GM18861 (cell line): Measurements from ENCODE around the gene NPIPA1.
"Not testable (repeated sequence)": the region's sequence is repeated elsewhere in the genome, so short reads cannot be mapped to it uniquely, and the experiment has no call there.

Experiments
- ATAC-seq: cut with Tn5 transposase; IDR thresholded peaks from one replicate; pipeline ENCODE4 v1.9.1; 2021; ENCODE audit not compliant: unreplicated experiment

Gene NPIPA1

DNA sequence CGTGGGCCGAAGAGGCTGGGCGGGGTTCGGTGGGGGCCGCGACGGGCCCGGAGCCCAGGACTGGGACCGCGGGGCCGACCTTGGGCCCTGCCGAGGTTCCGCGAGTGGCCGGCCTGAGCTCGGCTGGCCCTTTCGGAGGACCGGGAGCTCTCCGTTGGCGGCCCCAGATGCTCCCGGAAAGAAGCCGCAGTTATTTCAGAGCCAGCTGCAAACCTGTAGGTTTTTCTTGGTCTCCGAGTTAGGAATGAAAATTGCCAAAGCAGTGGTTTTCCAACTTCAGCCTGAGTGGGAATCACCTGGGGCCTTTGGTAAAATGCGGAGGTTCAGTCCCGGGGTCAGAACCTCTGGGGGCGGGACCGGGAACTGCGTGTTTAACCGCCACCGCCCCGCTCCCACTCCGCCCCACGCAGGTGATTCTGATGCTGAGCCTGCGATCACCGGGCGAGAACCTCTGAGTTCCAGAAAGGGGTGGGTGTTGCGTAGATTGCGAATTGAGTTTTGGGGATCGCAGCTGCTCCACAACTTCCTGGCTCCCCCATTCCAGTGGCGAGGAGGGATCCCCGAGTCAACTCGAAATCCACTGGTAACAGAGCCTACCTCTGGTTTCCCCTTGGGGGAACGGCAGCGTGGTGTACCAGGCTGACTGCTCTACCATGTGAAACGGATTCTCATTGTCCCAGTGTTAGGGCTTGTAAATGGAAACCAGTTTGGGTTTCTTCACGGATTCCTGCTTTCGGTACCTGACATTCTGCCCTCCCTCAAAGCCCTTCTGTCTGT, 38.4 kb downstream of the NPIPA1 start:
- not testable (repeated sequence) for ATAC-seq

DNA sequence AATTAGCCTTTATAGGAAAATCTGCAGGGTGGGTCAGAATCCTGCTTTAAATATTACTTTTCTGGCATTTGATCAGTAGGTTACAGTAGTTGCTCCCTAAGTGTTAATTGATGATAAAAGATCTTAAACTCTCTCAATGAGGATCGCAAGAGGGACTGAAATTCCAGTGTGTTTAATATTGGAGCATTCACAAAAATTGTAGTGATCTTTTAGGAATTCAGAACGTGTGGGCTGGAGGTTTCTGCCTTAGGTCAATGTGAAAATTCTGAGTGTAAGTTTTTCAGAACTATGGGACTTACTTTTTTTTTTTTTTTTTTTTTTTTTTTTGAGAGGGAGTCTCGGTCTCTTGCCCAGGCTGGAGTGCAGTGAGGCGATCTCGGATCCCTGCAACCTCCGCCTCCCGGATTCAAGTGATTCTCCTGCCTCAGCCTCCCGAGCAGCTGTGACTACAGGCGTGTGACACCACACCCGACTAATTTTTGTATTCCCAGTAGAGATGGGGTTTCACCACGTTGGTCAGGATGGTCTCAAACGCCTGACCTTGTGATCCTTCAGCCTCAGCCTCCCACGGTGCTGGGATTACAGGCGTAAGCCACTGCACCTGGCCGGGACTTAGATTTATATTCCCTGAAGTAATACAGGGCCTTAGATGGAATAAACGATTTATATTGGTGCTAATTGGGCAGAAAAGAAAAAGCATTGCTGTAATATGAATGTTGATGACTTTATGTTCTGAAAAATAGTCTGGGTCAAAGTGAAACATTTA, 39.9 kb downstream of the NPIPA1 start:
- ATAC-seq = not testable (repeated sequence)

DNA sequence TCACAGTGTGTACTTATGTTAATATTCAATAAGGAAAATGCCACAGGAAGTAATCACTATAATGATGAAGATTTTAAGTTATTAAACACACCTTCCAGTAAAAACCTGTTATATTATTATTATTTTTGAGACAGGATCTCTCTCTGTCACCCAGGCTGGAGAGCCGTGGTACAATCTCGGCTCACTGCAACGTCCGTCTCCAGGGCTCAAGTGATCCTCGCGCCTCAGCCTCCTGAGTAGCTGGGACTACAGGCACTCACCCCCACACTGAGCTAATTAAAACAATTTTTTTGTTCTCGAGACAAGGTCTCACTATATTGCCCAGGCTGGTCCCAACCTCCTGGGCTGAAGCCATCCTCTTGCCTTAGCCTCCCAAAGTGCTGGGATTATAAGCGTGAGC, 41.0 kb downstream of the NPIPA1 start:
- ATAC-seq = not testable (repeated sequence)

DNA sequence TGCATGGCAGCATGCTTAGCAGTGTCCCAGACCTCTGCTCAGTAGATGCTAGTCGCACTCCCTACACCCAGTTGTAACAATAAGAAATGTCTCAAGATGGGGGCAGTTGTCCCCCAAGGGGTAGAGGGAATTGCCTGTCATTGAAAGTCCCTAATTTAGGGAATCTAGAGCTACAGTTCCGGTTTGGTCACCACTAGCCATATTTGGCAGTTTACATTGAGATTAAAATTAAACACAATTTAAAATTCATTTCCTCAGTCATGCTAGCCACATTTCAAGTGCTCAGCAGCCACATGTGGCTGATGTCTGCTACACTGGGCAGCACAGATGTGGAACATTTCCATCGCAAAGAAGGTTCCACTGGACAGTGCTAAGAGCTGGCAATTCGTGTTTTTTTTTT, 41.7 kb downstream of the NPIPA1 start:
- not testable (repeated sequence) for ATAC-seq

DNA sequence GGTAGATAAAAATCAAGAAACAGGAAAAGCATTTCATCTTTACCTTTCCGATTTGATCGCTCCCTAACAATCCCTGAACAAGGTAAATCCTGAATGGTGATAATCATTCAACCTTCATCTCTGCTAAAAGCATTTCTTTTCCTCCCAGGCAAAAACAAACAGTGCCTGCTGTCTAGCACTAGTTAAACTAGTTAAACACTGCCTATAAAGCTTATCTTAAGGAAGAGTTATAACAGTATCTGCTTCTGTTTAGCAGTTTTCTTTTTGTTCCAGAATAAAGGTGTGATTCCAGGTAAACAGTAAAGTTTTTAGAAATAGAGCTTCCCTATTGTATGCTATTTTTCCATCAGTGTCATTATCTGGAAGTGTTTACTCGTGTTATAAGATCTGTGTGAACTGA, 44.0 kb downstream of the NPIPA1 start:
- ATAC-seq = not testable (repeated sequence)

DNA sequence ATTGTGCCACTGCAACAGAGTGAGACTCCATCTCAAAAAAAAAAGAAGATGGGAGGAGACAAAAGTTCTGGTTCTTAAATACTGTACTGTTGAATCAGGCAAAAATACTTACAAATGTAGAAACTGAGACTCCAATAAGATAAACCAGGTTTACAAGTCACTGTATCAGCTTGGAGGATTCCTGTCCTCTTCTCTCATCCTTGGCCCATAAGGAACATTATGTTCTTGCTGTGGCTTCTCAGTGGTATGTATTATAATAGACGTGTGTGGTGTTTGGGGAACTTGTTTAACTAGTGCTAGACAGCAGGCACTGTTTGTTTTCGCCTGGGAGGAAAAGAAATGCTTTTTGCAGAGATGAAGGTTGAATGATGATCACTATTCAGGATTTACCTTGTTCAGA, 45.3 kb downstream of the NPIPA1 start:
- ATAC-seq = not testable (repeated sequence)

DNA sequence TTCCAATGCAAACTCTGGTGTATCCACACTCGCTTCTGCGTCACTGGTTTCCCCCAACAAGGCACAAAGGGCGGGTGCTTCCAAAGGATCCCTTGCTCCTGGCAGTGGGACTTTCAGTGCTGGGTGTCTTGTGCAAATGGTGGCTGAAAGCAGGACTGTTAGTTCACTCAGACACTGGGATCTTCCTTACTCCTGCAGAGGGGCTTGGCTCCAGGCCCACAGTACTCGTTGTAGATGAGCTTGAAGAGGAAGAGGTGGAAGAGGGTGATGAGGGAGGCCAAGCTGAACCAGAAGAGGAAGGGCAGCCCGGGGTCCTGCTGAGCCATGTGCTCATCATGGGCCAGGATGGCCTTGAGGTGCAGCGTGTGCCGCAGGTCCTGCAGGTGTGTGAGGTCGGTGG, 50.8 kb downstream of the NPIPA1 start:
- ATAC-seq = not testable (repeated sequence)

DNA sequence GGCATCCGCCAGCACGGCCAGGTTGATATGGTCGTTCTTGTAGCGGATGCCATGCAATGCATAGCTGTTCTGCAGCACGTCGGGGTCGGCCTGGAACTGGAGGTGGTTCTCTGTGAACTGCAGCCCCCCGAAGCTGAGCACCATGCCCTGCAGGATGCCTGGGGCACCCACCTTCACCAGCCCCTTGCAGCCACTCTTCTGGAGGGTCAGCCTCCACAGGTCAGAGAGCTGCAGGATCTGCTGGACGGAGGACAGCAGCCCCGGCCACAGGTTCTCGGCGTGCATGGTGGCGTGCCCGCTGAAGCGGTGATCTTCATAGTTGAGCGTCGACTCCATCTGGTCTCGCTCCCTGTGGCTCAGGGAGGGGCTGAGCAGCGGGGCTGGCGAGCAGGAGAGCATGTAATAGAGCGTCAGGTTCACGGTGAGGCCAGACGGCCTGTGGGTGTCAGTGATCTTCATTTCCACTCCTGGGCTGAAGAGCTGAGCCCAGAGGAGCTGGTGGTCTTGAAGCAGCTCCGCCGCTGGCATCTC, 51.5 kb downstream of the NPIPA1 start:
- ATAC-seq = not testable (repeated sequence)

DNA sequence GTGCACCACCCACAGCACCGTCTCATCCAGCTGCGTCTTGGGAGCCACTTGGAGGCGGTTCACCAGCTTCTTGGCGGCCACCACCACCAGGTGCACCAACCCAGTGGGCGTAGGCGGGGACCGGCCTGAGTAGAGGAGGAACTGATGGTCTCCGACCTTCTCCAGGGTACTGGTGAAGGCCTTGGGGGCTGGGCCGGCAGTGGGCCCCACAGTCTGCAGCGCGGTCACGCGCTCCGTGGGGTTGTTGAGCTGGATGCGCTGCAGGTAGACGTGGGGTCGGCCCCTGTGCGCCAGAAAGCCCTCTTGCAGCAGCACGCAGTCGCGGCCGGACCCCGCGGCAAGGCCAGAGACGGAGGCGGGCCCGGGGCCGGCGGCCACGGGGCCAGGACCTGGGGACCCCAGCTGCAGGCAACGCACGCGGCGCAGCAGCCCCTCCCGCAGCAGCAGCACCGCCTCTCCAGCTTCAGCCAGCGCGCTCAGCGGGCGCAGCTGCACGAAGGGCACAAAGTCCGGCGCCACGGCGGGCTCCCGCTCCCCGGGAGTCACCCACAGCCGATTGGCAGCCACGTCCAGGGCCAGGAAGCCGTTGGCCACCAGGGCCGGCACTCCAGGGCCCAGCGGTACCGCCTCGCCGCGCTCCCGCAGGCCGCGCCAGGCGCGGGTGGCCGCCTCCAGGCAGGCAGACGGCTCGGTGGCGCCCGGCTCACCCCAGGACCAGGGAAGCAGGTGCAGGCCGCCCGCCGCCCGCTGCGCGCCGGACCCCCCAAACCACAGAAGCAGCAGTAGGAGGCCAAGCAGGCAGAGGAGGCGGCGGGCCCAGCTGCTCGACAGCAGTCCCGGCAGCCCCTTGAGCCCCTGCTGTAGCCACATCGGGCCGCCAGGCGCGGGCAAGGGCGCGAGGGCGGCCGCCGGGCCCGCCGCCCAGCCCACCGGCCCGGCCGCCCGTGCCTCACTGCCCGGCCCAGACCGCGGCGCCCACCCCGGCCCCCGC, 52.3 kb downstream of the NPIPA1 start:
- ATAC-seq = not testable (repeated sequence)

DNA sequence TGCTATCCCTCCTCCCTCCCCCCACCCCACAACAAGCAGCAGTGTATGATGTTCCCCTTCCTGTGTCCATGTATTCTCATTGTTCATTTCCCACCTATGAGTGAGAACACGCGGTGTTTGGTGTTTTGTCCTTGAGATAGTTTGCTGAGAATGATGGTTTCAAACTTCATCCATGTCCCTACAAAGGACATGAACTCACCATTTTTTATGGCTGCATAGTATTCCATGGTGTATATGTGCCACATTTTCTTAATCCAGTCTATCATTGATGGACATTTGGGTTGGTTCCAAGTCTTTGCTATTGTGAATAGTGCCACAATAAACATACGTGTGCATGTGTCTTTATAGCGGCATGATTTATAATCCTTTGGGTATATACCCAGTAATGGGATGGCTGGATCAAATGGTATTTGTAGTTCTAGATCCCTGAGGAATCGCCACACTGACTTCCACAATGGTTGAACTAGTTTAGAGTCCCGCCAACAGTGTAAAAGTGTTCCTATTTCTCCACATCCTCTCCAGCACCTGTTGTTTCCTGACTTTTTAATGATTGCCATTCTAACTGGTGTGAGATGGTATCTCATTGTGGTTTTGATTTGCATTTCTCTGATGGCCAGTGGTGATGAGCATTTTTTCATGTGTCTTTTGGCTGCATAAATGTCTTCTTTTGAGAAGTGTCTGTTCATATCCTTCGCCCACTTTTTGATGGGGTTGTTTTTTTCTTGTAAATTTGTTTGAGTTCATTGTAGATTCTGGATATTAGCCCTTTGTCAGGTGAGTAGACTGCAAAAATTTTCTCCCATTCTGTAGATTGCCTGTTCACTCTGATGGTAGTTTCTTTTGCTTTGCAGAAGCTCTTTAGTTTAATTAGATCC, 56.3 kb downstream of the NPIPA1 start:
- ATAC-seq = not testable (repeated sequence)

DNA sequence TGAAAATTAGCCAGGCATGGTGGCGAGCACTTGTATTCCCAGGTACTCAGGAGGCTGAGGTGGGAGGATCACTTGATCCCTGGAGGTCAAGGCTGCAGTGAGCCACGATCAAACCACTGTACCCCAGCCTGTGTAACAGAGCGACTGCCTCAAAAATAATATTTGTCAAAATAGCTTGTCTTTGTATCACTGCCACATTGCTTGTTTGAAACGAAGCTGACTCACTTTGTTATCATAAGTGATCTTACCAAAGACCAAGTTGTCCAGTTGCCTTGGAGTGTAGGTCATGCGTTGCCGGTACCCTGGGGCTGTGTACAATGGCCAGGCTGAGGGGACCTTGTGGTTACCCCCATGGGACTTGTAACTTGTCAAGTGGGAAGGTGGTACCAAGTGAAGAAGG, 59.5 kb downstream of the NPIPA1 start:
- not testable (repeated sequence) for ATAC-seq

DNA sequence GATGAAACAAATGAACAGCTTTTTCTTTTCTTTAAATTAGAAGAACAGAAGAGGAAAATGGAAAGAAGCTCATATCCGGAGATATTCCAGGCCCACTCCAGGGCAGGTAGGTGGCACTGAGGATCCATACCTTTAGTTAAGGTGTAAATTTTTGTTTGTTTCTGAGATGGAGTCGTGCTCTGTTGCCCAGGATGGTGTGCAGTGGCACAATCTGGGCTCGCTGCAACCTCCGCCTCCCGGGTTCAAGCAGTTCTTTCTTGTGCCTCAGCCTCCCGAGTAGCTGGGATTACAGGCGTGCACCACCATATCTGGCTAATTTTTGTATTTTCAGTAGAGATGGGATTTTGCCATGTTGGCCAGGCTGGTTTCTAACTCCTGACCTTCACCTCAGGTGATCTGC, 61.1 kb downstream of the NPIPA1 start:
- ATAC-seq = not testable (repeated sequence)

DNA sequence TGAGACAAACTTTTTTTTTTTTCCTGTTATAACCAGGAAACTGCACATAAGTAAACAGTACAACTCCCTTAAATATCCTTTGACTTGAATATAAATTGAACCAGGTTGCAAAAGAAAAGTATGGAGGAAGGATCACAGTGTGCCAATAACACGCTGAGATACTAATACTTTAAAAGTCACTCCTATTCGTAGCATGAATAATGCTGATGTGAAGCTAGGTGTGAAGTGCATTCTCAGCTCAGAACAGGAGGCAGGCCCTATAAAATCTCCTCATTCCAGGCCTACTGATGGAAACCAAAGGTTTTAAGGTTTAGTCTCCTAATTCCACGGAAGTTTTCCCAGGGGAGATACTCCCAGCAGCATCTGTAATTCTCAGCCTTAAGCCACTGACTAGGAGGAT, 62.6 kb downstream of the NPIPA1 start:
- ATAC-seq = not testable (repeated sequence)
